ENCODE measurements around the gene DLG2. TPM values are rescaled to one million over a fixed set of nuclear protein-coding genes. Genes with fewer than 3 reads are reported as not detected.
A peak's percentile ranks its signal among the peaks of the same experiment; 100 is the strongest.

Gene DLG2
- total RNA-seq, 1 donor from 2014 or later, result 1.8 TPM

DNA sequence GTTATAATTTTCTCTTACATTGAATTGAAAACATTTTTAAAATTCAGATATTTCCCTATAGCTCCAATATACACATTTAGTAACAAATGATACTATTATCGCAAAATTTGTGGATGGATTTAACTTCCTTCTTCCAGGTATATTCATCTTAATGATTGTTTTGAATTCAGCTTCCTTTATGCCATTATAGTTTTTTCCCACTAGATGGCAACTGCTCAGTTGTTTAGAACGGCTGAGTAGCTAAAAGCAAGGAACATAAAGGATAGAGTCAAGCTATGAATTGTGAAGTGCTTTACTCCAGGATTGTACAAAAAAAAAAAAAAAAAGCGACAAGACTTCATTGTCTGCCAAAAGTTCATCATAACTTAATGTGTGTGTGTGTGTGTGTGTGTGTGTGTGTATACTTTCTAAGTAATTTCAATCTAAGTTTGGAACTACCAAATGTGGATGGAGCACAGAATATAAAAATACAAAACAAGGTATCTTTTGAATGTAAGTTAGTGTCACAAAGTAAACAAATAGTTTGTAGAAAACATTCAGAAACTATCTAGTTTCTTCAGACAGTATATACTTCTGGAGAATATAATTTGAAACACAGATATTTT is 846.4 kb downstream of the DLG2 start:
- no peak overlapping the region for H3K4me3 Mint-ChIP-seq (ENCODE audit: unreplicated experiment)
- H3K9me3 ChIP-seq (ENCODE audit: insufficient read depth, low read depth, low read length), result no peaks in the 10 kb centered on the region
- no peaks in the 10 kb centered on the region for H3K27me3 ChIP-seq (ENCODE audit: insufficient read depth, low read length)
- H2AFZ ChIP-seq (ENCODE audit: low read depth, low read length), result no peak overlapping the region
- DNase-seq (ENCODE audit: low read depth) (peak; percentile 6), FAIRE-seq (no peak)
- no peak overlapping the region for H3K27ac ChIP-seq (ENCODE audit: low read depth, low read length)
- H3K27me3 Mint-ChIP-seq (ENCODE audit: low read depth, unreplicated experiment), result no peaks in the 10 kb centered on the region
- no peak overlapping the region for H3K9ac ChIP-seq (ENCODE audit: low read length)
- no peak overlapping the region for H3K4me3 ChIP-seq (ENCODE audit: insufficient read depth, low read depth, low read length)
- no peaks in the 10 kb centered on the region for H3K79me2 ChIP-seq (ENCODE audit: insufficient read depth, low read length)
- H3K36me3 Mint-ChIP-seq (ENCODE audit: low read depth, unreplicated experiment), result no peaks in the 10 kb centered on the region
- H3K4me1 Mint-ChIP-seq (ENCODE audit: low read depth, unreplicated experiment), result no peaks in the 10 kb centered on the region
- no peak overlapping the region for H3K4me2 ChIP-seq (ENCODE audit: low read length)
- no peaks in the 10 kb centered on the region for H3K4me1 ChIP-seq (ENCODE audit: insufficient read depth, low read length)
- H4K20me1 ChIP-seq (ENCODE audit: insufficient read depth, low read length), result no peaks in the 10 kb centered on the region
- no peak overlapping the region for H3K27ac Mint-ChIP-seq (ENCODE audit: unreplicated experiment)
- no peaks in the 10 kb centered on the region for H3K9me3 Mint-ChIP-seq (ENCODE audit: unreplicated experiment)
- H3K36me3 ChIP-seq (ENCODE audit: insufficient read depth, low read length), result no peaks in the 10 kb centered on the region
- TF ChIP-seq, protein P1, sequence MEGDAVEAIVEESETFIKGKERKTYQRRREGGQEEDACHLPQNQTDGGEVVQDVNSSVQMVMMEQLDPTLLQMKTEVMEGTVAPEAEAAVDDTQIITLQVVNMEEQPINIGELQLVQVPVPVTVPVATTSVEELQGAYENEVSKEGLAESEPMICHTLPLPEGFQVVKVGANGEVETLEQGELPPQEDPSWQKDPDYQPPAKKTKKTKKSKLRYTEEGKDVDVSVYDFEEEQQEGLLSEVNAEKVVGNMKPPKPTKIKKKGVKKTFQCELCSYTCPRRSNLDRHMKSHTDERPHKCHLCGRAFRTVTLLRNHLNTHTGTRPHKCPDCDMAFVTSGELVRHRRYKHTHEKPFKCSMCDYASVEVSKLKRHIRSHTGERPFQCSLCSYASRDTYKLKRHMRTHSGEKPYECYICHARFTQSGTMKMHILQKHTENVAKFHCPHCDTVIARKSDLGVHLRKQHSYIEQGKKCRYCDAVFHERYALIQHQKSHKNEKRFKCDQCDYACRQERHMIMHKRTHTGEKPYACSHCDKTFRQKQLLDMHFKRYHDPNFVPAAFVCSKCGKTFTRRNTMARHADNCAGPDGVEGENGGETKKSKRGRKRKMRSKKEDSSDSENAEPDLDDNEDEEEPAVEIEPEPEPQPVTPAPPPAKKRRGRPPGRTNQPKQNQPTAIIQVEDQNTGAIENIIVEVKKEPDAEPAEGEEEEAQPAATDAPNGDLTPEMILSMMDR (IDR thresholded peaks at IDR 0.05; ENCODE audit: insufficient read depth, low read depth, low read length), result peak; percentile 58
- no peak for TF ChIP-seq EZH2 (IDR thresholded peaks at IDR 0.05; ENCODE audit: insufficient read depth, low read length)

DNA sequence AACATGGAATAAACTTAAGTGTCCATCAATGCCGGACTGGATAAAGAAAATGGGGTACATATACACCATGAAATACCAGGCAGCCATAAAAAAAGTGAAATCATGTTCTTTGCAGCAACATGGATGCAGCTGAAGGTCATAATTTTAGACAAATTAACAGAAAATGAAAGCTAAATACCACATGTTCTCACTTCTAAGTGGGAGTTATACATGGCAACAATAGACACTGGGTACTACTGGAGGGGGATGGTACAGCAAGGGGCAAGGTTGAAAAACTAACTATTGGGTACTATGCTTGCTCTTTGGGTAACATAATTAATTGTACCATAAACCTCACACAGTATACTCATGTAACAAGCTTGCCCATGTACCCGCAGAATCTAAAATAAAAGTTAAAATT is 851.6 kb downstream of the DLG2 start:
- H3K36me3 ChIP-seq (ENCODE audit: insufficient read depth, low read length), result no peaks in the 10 kb centered on the region
- TF ChIP-seq, protein P1 (IDR thresholded peaks at IDR 0.05; ENCODE audit: insufficient read depth, low read depth, low read length), result no peak
- TF ChIP-seq EZH2 (IDR thresholded peaks at IDR 0.05; ENCODE audit: insufficient read depth, low read length), result no peak
- no peak overlapping the region for H3K4me3 ChIP-seq (ENCODE audit: insufficient read depth, low read depth, low read length)
- no peak overlapping the region for H2AFZ ChIP-seq (ENCODE audit: low read depth, low read length)
- no peaks in the 10 kb centered on the region for H3K4me1 Mint-ChIP-seq (ENCODE audit: low read depth, unreplicated experiment)
- no peak for FAIRE-seq
- H3K4me1 ChIP-seq (ENCODE audit: insufficient read depth, low read length), result no peaks in the 10 kb centered on the region
- H4K20me1 ChIP-seq (ENCODE audit: insufficient read depth, low read length), result no peaks in the 10 kb centered on the region
- H3K27ac ChIP-seq (ENCODE audit: low read depth, low read length), result no peak overlapping the region
- H3K27me3 ChIP-seq (ENCODE audit: insufficient read depth, low read length), result no peaks in the 10 kb centered on the region
- H3K36me3 Mint-ChIP-seq (ENCODE audit: low read depth, unreplicated experiment), result no peaks in the 10 kb centered on the region
- no peaks in the 10 kb centered on the region for H3K27me3 Mint-ChIP-seq (ENCODE audit: low read depth, unreplicated experiment)
- no peak overlapping the region for H3K4me2 ChIP-seq (ENCODE audit: low read length)
- no peak overlapping the region for H3K9ac ChIP-seq (ENCODE audit: low read length)
- DNase-seq (ENCODE audit: low read depth), result no peak
- H3K79me2 ChIP-seq (ENCODE audit: insufficient read depth, low read length), result no peaks in the 10 kb centered on the region
- H3K27ac Mint-ChIP-seq (ENCODE audit: unreplicated experiment), result no peak overlapping the region
- H3K9me3 ChIP-seq (ENCODE audit: insufficient read depth, low read depth, low read length), result no peaks in the 10 kb centered on the region
- no peak overlapping the region for H3K4me3 Mint-ChIP-seq (ENCODE audit: unreplicated experiment)
- H3K9me3 Mint-ChIP-seq (ENCODE audit: unreplicated experiment), result peaks cover 6% of the 10 kb centered on the region

- no peak overlapping the region for H3K4me2 ChIP-seq (ENCODE audit: low read length)
- H3K9me3 ChIP-seq (ENCODE audit: insufficient read depth, low read depth, low read length), result no peaks in the 10 kb centered on the region
- no peak overlapping the region for H3K27ac ChIP-seq (ENCODE audit: low read depth, low read length)
- Mint-ChIP-seq H3K27ac (ENCODE audit: unreplicated experiment) (no peak overlapping the region), H3K27me3 (ENCODE audit: low read depth, unreplicated experiment) (no peaks in the 10 kb centered on the region), H3K4me1 (ENCODE audit: low read depth, unreplicated experiment) (no peaks in the 10 kb centered on the region), H3K36me3 (ENCODE audit: low read depth, unreplicated experiment) (no peaks in the 10 kb centered on the region), H3K9me3 (ENCODE audit: unreplicated experiment) (no peaks in the 10 kb centered on the region), H3K4me3 (ENCODE audit: unreplicated experiment) (no peak overlapping the region)
- no peaks in the 10 kb centered on the region for H4K20me1 ChIP-seq (ENCODE audit: insufficient read depth, low read length)
- DNase-seq (ENCODE audit: low read depth) (no peak), FAIRE-seq (no peak)
- TF ChIP-seq, protein P1 (IDR thresholded peaks at IDR 0.05; ENCODE audit: insufficient read depth, low read depth, low read length), result no peak
- TF ChIP-seq EZH2 (IDR thresholded peaks at IDR 0.05; ENCODE audit: insufficient read depth, low read length), result no peak
- H3K4me3 ChIP-seq (ENCODE audit: insufficient read depth, low read depth, low read length), result no peak overlapping the region
- H3K9ac ChIP-seq (ENCODE audit: low read length), result no peak overlapping the region
- H2AFZ ChIP-seq (ENCODE audit: low read depth, low read length), result no peak overlapping the region
- H3K27me3 ChIP-seq (ENCODE audit: insufficient read depth, low read length), result no peaks in the 10 kb centered on the region
- no peaks in the 10 kb centered on the region for H3K4me1 ChIP-seq (ENCODE audit: insufficient read depth, low read length)
- H3K36me3 ChIP-seq (ENCODE audit: insufficient read depth, low read length), result no peaks in the 10 kb centered on the region
- H3K79me2 ChIP-seq (ENCODE audit: insufficient read depth, low read length), result no peaks in the 10 kb centered on the region
Observed at GRCh38 chr11:84763931-84764330, 863.2 kb downstream of the DLG2 start.
